HL-60 (cell line): Measurements from ENCODE around the gene USP43.

Source experiments
- GABPA ChIP-seq: IDR thresholded peaks from 2 replicates; pipeline ENCODE4 v1.6.1; 2012; ENCODE audit warnings: low read depth
- POLR2AphosphoS5 ChIP-seq: IDR thresholded peaks from 2 replicates; pipeline ENCODE4 v1.6.1; 2012; ENCODE audit warnings: low read depth
- REST ChIP-seq: IDR thresholded peaks from 2 replicates; pipeline ENCODE4 v1.6.1; 2012; ENCODE audit warnings: low read depth; ENCODE audit not compliant: insufficient replicate concordance
- TF ChIP-seq, protein P1 (sequence below): IDR thresholded peaks from one replicate; pipeline ENCODE4 v1.5.1; 2011; ENCODE audit warnings: low read length, control low read depth, inconsistent platforms; ENCODE audit not compliant: insufficient read depth

DNA sequence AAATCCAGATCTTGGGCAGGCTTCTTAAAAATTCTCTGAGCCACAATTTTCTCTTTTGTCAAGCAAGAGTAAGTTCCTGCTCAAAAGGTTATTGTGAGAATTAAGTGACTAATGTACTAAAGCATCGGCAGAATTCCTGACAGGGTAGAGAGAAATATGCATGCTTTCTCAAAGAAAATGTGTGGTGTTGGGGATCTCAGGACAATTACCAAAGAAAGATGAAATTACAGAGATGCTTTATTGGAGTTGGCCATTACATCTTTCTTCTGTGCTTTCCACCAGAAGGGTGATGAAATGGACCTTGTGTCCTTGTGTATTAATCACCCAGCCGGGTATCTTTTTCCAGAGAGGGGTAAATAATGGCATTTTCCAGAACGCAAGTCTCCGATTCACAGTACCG is 1.7 kb upstream of the USP43 start:
- TF ChIP-seq, protein P1, sequence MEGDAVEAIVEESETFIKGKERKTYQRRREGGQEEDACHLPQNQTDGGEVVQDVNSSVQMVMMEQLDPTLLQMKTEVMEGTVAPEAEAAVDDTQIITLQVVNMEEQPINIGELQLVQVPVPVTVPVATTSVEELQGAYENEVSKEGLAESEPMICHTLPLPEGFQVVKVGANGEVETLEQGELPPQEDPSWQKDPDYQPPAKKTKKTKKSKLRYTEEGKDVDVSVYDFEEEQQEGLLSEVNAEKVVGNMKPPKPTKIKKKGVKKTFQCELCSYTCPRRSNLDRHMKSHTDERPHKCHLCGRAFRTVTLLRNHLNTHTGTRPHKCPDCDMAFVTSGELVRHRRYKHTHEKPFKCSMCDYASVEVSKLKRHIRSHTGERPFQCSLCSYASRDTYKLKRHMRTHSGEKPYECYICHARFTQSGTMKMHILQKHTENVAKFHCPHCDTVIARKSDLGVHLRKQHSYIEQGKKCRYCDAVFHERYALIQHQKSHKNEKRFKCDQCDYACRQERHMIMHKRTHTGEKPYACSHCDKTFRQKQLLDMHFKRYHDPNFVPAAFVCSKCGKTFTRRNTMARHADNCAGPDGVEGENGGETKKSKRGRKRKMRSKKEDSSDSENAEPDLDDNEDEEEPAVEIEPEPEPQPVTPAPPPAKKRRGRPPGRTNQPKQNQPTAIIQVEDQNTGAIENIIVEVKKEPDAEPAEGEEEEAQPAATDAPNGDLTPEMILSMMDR, result no peak
- no peak for TF ChIP-seq POLR2AphosphoS5
- TF ChIP-seq REST, result no peak
- TF ChIP-seq GABPA, result no peak
